ENCODE results near the gene RNF40.

DNA sequence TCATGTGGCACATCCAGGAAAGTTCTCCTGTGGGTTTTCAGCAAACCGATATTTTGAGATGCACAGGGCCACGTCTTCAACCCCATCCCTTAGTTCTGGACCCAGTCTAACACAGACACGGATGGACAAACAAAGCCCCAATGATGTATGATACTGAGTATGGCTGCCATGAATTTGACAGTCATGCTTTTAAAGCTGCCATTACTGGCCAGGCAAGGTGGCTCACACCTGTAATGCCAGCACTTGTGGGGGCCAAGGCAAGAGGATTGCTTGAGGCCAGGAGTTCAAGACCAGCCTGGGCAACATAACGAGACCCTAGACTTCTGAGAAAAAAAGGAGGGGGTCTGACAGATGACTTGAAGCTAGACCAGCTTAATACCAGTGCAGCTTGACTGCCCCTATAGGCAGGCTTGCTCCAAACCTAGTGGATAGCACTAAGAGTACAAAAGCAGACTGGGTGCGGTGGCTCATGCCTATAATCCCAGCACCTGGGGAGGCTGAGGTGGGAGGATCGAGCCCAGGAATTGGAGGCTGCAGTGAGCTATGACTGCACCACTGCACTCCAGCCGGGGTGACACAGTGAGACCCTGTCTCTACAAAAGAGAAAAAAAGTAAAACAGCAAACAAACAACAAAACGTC lies 35.7 kb downstream of the RNF40 start:
- no peak for TF ChIP-seq CTCF (IDR thresholded peaks at IDR 0.05; ENCODE audit: poor library complexity, severe bottlenecking)
- TF ChIP-seq, protein P1, sequence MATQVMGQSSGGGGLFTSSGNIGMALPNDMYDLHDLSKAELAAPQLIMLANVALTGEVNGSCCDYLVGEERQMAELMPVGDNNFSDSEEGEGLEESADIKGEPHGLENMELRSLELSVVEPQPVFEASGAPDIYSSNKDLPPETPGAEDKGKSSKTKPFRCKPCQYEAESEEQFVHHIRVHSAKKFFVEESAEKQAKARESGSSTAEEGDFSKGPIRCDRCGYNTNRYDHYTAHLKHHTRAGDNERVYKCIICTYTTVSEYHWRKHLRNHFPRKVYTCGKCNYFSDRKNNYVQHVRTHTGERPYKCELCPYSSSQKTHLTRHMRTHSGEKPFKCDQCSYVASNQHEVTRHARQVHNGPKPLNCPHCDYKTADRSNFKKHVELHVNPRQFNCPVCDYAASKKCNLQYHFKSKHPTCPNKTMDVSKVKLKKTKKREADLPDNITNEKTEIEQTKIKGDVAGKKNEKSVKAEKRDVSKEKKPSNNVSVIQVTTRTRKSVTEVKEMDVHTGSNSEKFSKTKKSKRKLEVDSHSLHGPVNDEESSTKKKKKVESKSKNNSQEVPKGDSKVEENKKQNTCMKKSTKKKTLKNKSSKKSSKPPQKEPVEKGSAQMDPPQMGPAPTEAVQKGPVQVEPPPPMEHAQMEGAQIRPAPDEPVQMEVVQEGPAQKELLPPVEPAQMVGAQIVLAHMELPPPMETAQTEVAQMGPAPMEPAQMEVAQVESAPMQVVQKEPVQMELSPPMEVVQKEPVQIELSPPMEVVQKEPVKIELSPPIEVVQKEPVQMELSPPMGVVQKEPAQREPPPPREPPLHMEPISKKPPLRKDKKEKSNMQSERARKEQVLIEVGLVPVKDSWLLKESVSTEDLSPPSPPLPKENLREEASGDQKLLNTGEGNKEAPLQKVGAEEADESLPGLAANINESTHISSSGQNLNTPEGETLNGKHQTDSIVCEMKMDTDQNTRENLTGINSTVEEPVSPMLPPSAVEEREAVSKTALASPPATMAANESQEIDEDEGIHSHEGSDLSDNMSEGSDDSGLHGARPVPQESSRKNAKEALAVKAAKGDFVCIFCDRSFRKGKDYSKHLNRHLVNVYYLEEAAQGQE (IDR thresholded peaks at IDR 0.05; ENCODE audit: borderline replicate concordance), result no peak
